HepG2 (cell line): ENCODE results near the gene CISD2. TPM values are rescaled to one million over a fixed set of nuclear protein-coding genes. Genes with fewer than 3 reads are reported as not detected.
"Not testable (repeated sequence)": the region's sequence is repeated elsewhere in the genome, so short reads cannot be mapped to it uniquely, and the experiment has no call there.

Experiments used
- ATAC-seq: fragments of 200-7000 bp; cut with Tn5 transposase; 3 replicates; pipeline ENCODE4 v1.9.1; 2020; ENCODE audit warnings: mild to moderate bottlenecking, moderate library complexity
- BruUV-seq: library from RNA; stranded (reverse); fragments of 400-500 nt; replicated peaks from 2 replicates; lab custom pipeline; 2021; lab: Mats Ljungman, UMichigan
- CTCF ChIA-PET: fragments of 300-600 bp; formaldehyde crosslinking; extraction: SDS; loops from one replicate; lab custom pipeline; 2021; ENCODE audit warnings: low total read pairs, inconsistent platforms, low intra/inter-chr PET ratio; lab: Yijun Ruan, JAX
- POLR2A ChIA-PET: fragments of 350-600 bp; sonication (Branson Sonifier 250); formaldehyde crosslinking; loops from one replicate; lab custom pipeline; 2020; ENCODE audit warnings: antibody characterized with exemption, inconsistent platforms; lab: Yijun Ruan, JAX
- DNase-seq: peaks from one replicate; pipeline ENCODE4 v3.0.0-alpha.2; 2015; ENCODE audit warnings: low spot score
- FAIRE-seq: peaks from 3 replicates; lab custom pipeline; 2011; peaks lifted over from hg19 to GRCh38; lab: Jason Lieb, UNC
- H2AFZ ChIP-seq: one replicate; pipeline ENCODE4 v1.6.1; 2011; ENCODE audit warnings: low read length, inconsistent platforms
- H3K27ac ChIP-seq: fragments of 300-600 bp; 3 replicates; pipeline ENCODE4 v1.8.0; 2011; ENCODE audit warnings: mixed run types, mild to moderate bottlenecking, mixed read lengths, low read length, inconsistent platforms; ENCODE audit not compliant: insufficient read depth; ENCODE audit errors: extremely low read length
- H3K27me3 ChIP-seq, 2 experiments: fragments of 200-600 bp in 1 of 2; 2 replicates in 1 of 2; 3 replicates in 1 of 2; pipeline versions ENCODE4 v1.6.0 to v1.8.0; 2011; ENCODE audit warnings: low read length in 2 of 2, mild to moderate bottlenecking in 2 of 2, moderate library complexity in 2 of 2, inconsistent platforms in 1 of 2; ENCODE audit not compliant: insufficient read depth in 2 of 2, control insufficient read depth in 1 of 2
- H3K36me3 ChIP-seq, 2 experiments: fragments of 200-600 bp in 1 of 2; replicated peaks in 1 of 2; 2 replicates in 1 of 2; 3 replicates in 1 of 2; pipeline versions ENCODE4 v1.5.1 to v1.8.0; 2011; ENCODE audit warnings: low read length in 2 of 2, inconsistent platforms in 1 of 2; ENCODE audit not compliant: insufficient read depth in 2 of 2, control insufficient read depth in 1 of 2
- H3K4me1 ChIP-seq: 2 replicates; pipeline ENCODE4 v1.5.1; 2012; ENCODE audit warnings: low read length, inconsistent platforms; ENCODE audit not compliant: insufficient read depth
- H3K4me2 ChIP-seq: 2 replicates; pipeline ENCODE4 v1.6.0; 2011; ENCODE audit warnings: low read depth, low read length, inconsistent platforms
- H3K4me3 ChIP-seq, 3 experiments: fragments of 200-600 bp in 1 of 3; sonication (generic), shearing (Covaris generic) in 1 of 3; replicated peaks in 1 of 3; 2 replicates each; pipeline ENCODE4 v1.5.1; 2011 to 2016; ENCODE audit warnings: low read length in 3 of 3, inconsistent platforms in 2 of 3, low read depth in 2 of 3, mild to moderate bottlenecking in 2 of 3, control low read depth in 1 of 3, mixed read lengths in 1 of 3; ENCODE audit not compliant: insufficient read depth in 1 of 3
- H3K79me2 ChIP-seq: one replicate; pipeline ENCODE4 v1.6.1; 2011; ENCODE audit warnings: low read length, inconsistent platforms; ENCODE audit not compliant: insufficient read depth
- H3K9ac ChIP-seq: 2 replicates; pipeline ENCODE4 v1.6.0; 2011; ENCODE audit warnings: mild to moderate bottlenecking, low read depth, low read length, inconsistent platforms; ENCODE audit not compliant: insufficient read depth
- H3K9me3 ChIP-seq: 2 replicates; pipeline ENCODE4 v1.5.1; 2012; ENCODE audit warnings: mild to moderate bottlenecking, low read length
- H4K20me1 ChIP-seq: 2 replicates; pipeline ENCODE4 v1.6.0; 2011; ENCODE audit warnings: inconsistent platforms, mild to moderate bottlenecking, low read length, moderate library complexity; ENCODE audit not compliant: insufficient read depth
- CAMTA2 ChIP-seq: sonication (generic); formaldehyde crosslinking; IDR thresholded peaks from 2 replicates; pipeline ENCODE4 v1.4.0; 2020; ENCODE audit warnings: mild to moderate bottlenecking, missing genetic modification reagents, borderline replicate concordance
- EZH2 ChIP-seq: conservative IDR thresholded peaks from 2 replicates; pipeline ENCODE4 v1.6.1; 2012; ENCODE audit warnings: mild to moderate bottlenecking, low read depth, low read length, moderate library complexity
- FLYWCH1 ChIP-seq: sonication (generic); formaldehyde crosslinking; IDR thresholded peaks from 2 replicates; pipeline ENCODE4 v1.8.1; 2023; ENCODE audit warnings: mild to moderate bottlenecking, missing genetic modification reagents
- FOXA1 ChIP-seq, 2 experiments: fragments of 450-650 bp in 1 of 2; sonication (generic) in 1 of 2; formaldehyde crosslinking in 1 of 2; IDR thresholded peaks; 2 replicates each; pipeline versions ENCODE4 v1.4.0 to v1.6.1; 2016 to 2020; ENCODE audit warnings: missing genetic modification reagents in 1 of 2
- FOXA3 ChIP-seq: IDR thresholded peaks from 2 replicates; pipeline ENCODE4 v1.6.1; 2016; ENCODE audit warnings: missing genetic modification reagents, missing compliant biosample characterization
- HNF4A ChIP-seq: sonication (generic); formaldehyde crosslinking; IDR thresholded peaks from 2 replicates; pipeline ENCODE4 v1.4.0; 2020; ENCODE audit warnings: missing genetic modification reagents
- HNRNPUL1 ChIP-seq: fragments of 200-400 bp; formaldehyde crosslinking; IDR thresholded peaks from 2 replicates; pipeline ENCODE4 v1.6.1; 2017; ENCODE audit warnings: low read depth, mild to moderate bottlenecking, low read length, moderate library complexity
- HOXA3 ChIP-seq: sonication (generic); formaldehyde crosslinking; IDR thresholded peaks from 2 replicates; pipeline ENCODE4 v1.5.0; 2020; ENCODE audit warnings: missing genetic modification reagents
- KLF6 ChIP-seq: IDR thresholded peaks from 2 replicates; pipeline ENCODE4 v1.8.0; 2016; ENCODE audit warnings: missing biosample characterization, missing genetic modification reagents
- PITX1 ChIP-seq: sonication (generic); formaldehyde crosslinking; IDR thresholded peaks from 2 replicates; pipeline ENCODE4 v1.5.1; 2020; ENCODE audit warnings: mild to moderate bottlenecking, missing genetic modification reagents
- PPARG ChIP-seq: conservative IDR thresholded peaks from 2 replicates; pipeline ENCODE4 v1.6.1; 2016; ENCODE audit warnings: missing biosample characterization, missing genetic modification reagents
- RBAK ChIP-seq: sonication (generic); formaldehyde crosslinking; IDR thresholded peaks from 2 replicates; pipeline ENCODE4 v1.5.1; 2020; ENCODE audit warnings: mild to moderate bottlenecking, missing genetic modification reagents
- SKI ChIP-seq: fragments of 450-650 bp; IDR thresholded peaks from one replicate; pipeline ENCODE4 v1.6.1; 2018; ENCODE audit warnings: mild to moderate bottlenecking; ENCODE audit not compliant: partially characterized antibody
- SMARCC2 ChIP-seq: fragments of 450-650 bp; IDR thresholded peaks from 2 replicates; pipeline ENCODE4 v1.6.1; 2017; ENCODE audit warnings: antibody characterized with exemption, mild to moderate bottlenecking
- SOX6 ChIP-seq, 2 experiments: fragments of 450-650 bp in 1 of 2; sonication (generic) in 1 of 2; formaldehyde crosslinking in 1 of 2; IDR thresholded peaks; 2 replicates each; pipeline versions ENCODE4 v1.4.0 to v1.6.1; 2017 to 2020; ENCODE audit warnings: antibody characterized with exemption in 1 of 2, mild to moderate bottlenecking in 1 of 2, missing genetic modification reagents in 1 of 2
- SP5 ChIP-seq: IDR thresholded peaks from 2 replicates; pipeline ENCODE4 v1.6.1; 2016; ENCODE audit warnings: low read depth, borderline replicate concordance
- SPEN ChIP-seq: sonication (generic); formaldehyde crosslinking; IDR thresholded peaks from 2 replicates; pipeline ENCODE4 v1.5.1; 2020; ENCODE audit warnings: low read depth, mild to moderate bottlenecking, missing genetic modification reagents
- YY1 ChIP-seq: IDR thresholded peaks from 2 replicates; pipeline ENCODE4 v1.6.1; 2011; ENCODE audit warnings: low read length, low read depth, moderate library complexity, mild to moderate bottlenecking; ENCODE audit not compliant: insufficient read depth, insufficient replicate concordance
- ZMYM4 ChIP-seq: sonication (generic); formaldehyde crosslinking; IDR thresholded peaks from 2 replicates; pipeline ENCODE4 v1.8.1; 2023; ENCODE audit warnings: mild to moderate bottlenecking, missing genetic modification reagents
- ZNF205 ChIP-seq: IDR thresholded peaks from 2 replicates; pipeline ENCODE4 v1.6.1; 2018; ENCODE audit warnings: missing biosample characterization, missing genetic modification reagents
- ZNF234 ChIP-seq: sonication (generic); formaldehyde crosslinking; conservative IDR thresholded peaks from 2 replicates; pipeline ENCODE4 v1.5.1; 2020; ENCODE audit warnings: mild to moderate bottlenecking, missing genetic modification reagents
- ZNF3 ChIP-seq: IDR thresholded peaks from 2 replicates; pipeline ENCODE4 v1.7.0; 2017; ENCODE audit warnings: inconsistent platforms
- ZNF549 ChIP-seq: sonication (generic); formaldehyde crosslinking; IDR thresholded peaks from 2 replicates; pipeline ENCODE4 v1.5.0; 2020; ENCODE audit warnings: missing genetic modification reagents
- ZNF850 ChIP-seq: sonication (generic); formaldehyde crosslinking; conservative IDR thresholded peaks from 2 replicates; pipeline ENCODE4 v1.9.0; 2021; ENCODE audit warnings: mild to moderate bottlenecking, missing genetic modification reagents
- WGBS: methylation state at CpG from one replicate; pipeline ENCODE4 v1.1.6; 2017; ENCODE audit warnings: low lambda C conversion rate; 5-methylcytosine and 5-hydroxymethylcytosine counted together
- in situ Hi-C: cut with HindIII; loops from 2 replicates; pipeline ENCODE4 v1.10.0; 2017; ENCODE audit warnings: low pct_unique_long_range_greater_than_20kb; ENCODE audit not compliant: extremely low pct_ligation_motif_present
- intact Hi-C: fragments of 100-400 bp; cut with micrococcal nuclease; formaldehyde crosslinking; loops from one replicate; pipeline ENCODE4 v1.10.0; 2022; ENCODE audit not compliant: unreplicated experiment
- polyA plus RNA-seq, 8 experiments: library from polyadenylated mRNA; depleted of rRNA in 3 of 8; stranded (reverse) in 7 of 8; unstranded in 1 of 8; fragments of >200 nt; fragmentation: Illumina TruSeq in 4 of 8; extraction: Trizol in 4 of 8; gene quantifications; 2 replicates each; pipeline versions ENCODE4 v1.2.1 to v1.2.3, GENCODE V29; 2011 to 2016; ENCODE audit warnings: low read depth in 4 of 8, missing spikeins in 1 of 8, mixed read lengths in 1 of 8; ENCODE audit not compliant: insufficient read depth in 1 of 8
- total RNA-seq, 5 experiments: library from RNA; depleted of rRNA; stranded (reverse); fragments of >200 nt; fragmentation: Illumina TruSeq; extraction: Trizol; gene quantifications; 2 replicates each; pipeline ENCODE4 v1.2.3, GENCODE V29; 2016; ENCODE audit warnings: low read depth in 1 of 5

CISD2 gene
- total and polyA plus RNA-seq, 2 of the 13 experiments (the other 11 are each of a cell fraction or from before 2014, with no cell fraction given) = 24.5 to 37.7 TPM

- H3K79me2 ChIP-seq; FAIRE-seq; H3K9me3 ChIP-seq; H3K9ac ChIP-seq; intact Hi-C loops; CTCF ChIA-PET; H4K20me1 ChIP-seq; POLR2A ChIA-PET; H2AFZ ChIP-seq; H3K27me3 ChIP-seq; in situ Hi-C loops; BruUV-seq; H3K27ac ChIP-seq; H3K36me3 ChIP-seq; H3K4me1 ChIP-seq; TF ChIP-seq FOXA1, SOX6 (IDR thresholded peaks at IDR 0.05): not testable (repeated sequence)
- DNase-seq = peak; percentile 31
- TF ChIP-seq FOXA1 (CRISPR knock-in tag; IDR thresholded peaks at IDR 0.05) (peak; percentile 53; the same call in 1 of the 2 replicates), FOXA3 (peak; percentile 47; the same call in 1 of the 2 replicates), ZMYM4 (CRISPR knock-in tag) (peak; percentile 44; the same call in 1 of the 2 replicates), SP5 (peak; percentile 32; the same call in 1 of the 2 replicates), PITX1 (peak; percentile 90; the same call in 1 of the 2 replicates), YY1 (peak; percentile 22), SOX6 (CRISPR knock-in tag; IDR thresholded peaks at IDR 0.05) (0 out of 2 replicates have a peak, but pooled peaks have one; percentile 35)
- ATAC-seq = peak; percentile 51; the same call in 2 of the 3 replicates
- H3K4me2 ChIP-seq = peak overlapping the region; percentile 71
- WGBS = 0% methylated on average over 2 of the region's 8 CpGs
- H3K4me3 ChIP-seq = peak overlapping the region in 2 of 3 experiments; percentile 12 to 43; a peak in 3 of 6 replicates
Observed at GRCh38 chr4:102919697-102920096, 50.9 kb downstream of the CISD2 start.

- H2AFZ ChIP-seq = no peak overlapping the region
- no peaks in the 10 kb centered on the region for H3K9me3 ChIP-seq
- no peaks in the 10 kb centered on the region for H3K27me3 ChIP-seq
- H3K27ac ChIP-seq = no peak overlapping the region
- in situ Hi-C loops (no loop called here), intact Hi-C loops (no loop called here)
- DNase-seq (no peak), FAIRE-seq (no peak), ATAC-seq (no peak)
- H4K20me1 ChIP-seq = no peaks in the 10 kb centered on the region
- H3K4me1 ChIP-seq = no peaks in the 10 kb centered on the region
- ChIA-PET CTCF (no interaction called here), POLR2A (no interaction called here)
- H3K9ac ChIP-seq = no peak overlapping the region
- H3K4me2 ChIP-seq = no peak overlapping the region
- no TSS peak for BruUV-seq
- H3K36me3 ChIP-seq = no peaks in the 10 kb centered on the region
- H3K4me3 ChIP-seq = no peak overlapping the region
- 31% methylated on average over 2 of the region's 2 CpGs for WGBS
- no peaks in the 10 kb centered on the region for H3K79me2 ChIP-seq
- TF ChIP-seq SMARCC2 (no peak), KLF6 (CRISPR knock-in tag) (no peak), ZNF205 (CRISPR knock-in tag) (no peak), ZNF850 (CRISPR knock-in tag) (no peak), EZH2 (no peak), ZNF3 (CRISPR knock-in tag) (no peak), CAMTA2 (CRISPR knock-in tag) (no peak), PPARG (no peak), SPEN (no peak), HNRNPUL1 (no peak), HOXA3 (CRISPR knock-in tag) (no peak), ZNF549 (CRISPR knock-in tag) (no peak), SKI (no peak), HNF4A (no peak), ZNF234 (CRISPR knock-in tag) (no peak), FLYWCH1 (CRISPR knock-in tag) (no peak), RBAK (CRISPR knock-in tag) (no peak)
Observed at GRCh38 chr4:102935716-102936115, 66.9 kb downstream of the CISD2 start.
